CD4-positive, alpha-beta T cell treated with Interleukin-10 for 1 hour (primary cell): ENCODE measurements around the gene DCTD.

Experiments
- DNase-seq: peaks from one replicate; pipeline ENCODE4 v3.0.0-alpha.2; 2020

The DCTD gene

DNA sequence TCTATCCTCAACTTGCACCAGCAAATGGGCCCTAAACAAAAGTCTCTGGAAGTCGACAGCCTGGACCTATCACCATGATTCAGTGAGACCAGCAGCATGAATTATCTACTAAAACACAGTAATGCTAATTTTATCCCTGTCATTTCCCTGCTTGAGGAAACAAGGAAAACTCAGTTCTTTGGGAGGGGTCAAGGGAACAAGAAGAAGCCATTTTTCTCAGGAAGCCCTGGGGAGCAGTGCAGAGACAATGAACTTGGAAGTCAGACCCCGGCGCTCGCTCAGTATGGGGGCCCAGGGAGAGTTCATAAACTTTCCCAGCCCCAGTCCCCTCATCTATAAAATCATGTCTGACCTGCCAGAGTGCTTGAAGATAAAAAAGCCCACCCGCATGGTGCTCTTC, 50.4 kb downstream of the DCTD start:
- no peak for DNase-seq

DNA sequence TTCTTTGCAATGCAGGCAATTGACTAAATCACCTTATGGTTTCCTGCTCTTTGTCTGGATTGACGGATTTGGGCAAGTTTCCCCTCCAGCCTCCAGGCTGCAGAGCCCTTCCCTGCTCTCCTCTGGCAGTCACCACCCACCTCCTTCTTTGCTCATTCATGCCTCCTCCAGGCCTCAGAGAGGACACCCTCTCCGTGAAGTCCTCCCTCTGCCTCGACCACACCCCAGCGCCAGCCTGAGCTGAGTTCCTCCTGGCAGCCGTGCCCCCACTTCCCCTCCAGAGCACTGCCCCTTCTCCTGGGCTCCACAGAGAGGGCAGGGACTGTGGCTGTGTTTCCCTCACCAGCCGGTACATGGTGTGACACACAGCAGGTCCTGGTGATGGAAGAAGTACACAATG, 53.7 kb downstream of the DCTD start:
- no peak for DNase-seq

DNA sequence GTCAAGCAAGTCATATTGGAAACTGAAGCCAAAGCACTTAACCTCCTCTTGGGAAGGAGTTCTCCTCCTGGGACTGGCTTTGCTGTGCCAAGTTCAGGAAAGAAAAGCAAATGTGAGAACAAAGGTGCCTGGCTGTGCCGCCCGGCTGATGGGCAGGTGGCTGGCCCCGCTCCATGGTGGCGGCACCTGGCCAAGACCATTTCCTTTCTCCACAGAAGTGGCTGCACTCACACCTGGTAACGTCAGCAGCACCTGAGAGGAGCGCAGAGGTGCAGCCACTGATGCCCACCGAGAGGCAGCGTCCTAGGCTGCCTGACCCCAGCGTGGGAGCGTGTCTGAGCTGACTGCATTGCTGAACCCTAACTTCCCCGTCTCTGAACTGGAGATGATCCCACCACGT, 54.3 kb downstream of the DCTD start:
- DNase-seq: no peak

DNA sequence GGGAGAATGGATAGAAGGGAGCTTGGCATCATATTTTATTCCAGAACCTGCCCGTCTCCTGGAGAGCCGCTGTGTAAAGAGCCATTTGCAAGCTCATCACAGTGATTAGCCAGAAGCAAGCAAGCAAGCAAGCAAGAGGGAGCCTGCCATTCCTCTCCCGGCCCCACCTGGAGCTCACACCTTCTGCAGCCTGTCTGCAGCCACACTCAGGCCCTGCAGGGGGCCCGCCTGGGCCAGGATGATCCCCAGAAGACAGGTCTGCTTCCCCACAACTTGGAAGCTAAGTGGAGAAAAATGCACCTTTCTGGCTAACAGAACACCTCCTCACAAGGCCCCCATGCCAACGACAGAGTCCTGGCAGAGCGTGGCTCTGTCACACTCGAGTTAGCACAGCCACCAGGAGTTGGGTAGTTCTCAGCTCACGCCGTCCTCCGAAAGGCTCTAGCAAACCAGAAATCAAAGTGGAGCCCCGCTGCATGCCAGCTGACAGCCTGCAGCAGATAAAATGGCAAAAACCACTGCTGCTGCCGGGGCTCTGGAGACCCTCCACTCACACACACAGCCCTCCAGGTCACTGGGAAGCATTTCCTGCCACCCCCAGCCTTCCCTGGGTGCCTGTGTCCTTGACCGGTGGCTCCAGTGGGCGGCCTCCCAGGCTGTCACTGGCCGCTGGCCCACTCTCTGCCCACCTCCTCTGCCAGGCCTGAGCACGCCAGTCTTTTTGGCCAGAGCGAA, 54.9 kb downstream of the DCTD start:
- no peak for DNase-seq

DNA sequence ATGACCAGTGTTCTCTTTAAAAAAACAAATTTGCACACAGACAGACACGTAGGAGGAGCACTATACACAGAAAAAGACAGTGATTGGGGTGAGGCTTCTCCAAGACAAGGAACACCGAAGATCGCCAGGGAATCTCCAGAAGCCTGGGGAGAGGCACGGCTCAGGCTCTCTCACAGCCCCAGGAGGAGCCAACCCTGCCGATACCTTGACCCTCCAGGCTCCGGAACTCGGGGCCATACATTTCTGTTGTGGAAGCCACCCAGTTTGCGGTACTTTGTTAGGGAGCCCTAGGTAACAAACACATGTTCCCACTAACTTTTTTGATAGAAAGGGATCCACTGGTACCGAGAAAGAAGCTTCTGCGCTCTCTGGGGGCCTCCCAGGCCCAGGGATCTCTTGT, 55.8 kb downstream of the DCTD start:
- DNase-seq: no peak

DNA sequence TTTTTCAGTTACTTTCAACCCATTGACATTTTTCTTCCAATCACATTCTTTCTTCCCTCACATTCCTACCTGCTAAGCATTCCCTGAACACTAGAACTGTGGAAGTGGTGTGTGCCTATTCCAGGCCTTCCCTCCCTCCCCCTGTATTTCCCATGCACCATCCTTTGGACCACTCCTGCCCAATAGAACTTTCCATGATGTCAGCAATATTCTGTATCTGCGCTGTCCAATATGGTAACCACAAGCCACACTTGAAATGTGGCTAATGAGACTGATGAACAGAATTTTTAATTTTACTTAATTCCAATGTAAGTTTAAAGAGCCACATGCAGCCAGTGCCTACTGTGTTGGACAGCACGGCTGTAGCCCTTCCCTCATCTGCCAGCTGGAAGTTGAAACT, 57.5 kb downstream of the DCTD start:
- no peak for DNase-seq

DNA sequence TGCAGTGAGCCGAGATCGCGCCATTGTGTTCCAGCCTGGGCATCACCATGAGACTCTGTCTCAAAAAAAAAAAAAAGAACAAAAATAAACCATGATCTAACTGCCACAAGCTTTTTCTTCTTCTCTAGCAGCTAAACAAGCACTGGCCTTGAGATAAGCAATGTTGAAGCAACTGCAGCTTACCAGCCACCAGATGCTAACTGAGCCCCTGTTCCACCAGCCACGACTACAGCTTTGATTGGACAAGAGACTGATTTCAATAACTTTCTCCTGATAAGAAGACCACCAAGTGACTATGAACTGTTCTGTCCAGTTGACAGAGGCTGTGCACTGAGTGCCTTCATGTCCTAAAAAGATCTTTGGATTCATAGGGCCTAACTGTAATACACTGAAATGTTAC, 58.5 kb downstream of the DCTD start:
- DNase-seq: no peak

DNA sequence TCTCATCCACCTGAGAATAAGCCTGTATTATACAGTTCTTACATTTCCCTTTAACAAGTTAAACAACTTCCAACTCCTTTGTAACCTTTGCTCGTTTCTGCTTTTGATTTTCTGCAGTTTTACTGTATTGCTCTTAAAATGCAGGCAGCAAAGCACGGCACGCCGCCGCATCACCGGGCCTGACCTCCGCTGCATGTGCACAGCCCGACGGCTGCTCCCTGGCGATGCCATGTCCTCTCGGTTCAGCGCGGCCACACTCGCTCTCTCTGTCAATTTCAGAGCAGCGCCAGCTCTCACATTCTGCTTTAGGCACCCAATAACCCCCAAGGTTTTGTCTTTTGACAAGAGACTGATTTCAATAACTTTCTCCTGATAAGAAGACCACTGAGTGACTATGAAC, 60.3 kb downstream of the DCTD start:
- DNase-seq: no peak

DNA sequence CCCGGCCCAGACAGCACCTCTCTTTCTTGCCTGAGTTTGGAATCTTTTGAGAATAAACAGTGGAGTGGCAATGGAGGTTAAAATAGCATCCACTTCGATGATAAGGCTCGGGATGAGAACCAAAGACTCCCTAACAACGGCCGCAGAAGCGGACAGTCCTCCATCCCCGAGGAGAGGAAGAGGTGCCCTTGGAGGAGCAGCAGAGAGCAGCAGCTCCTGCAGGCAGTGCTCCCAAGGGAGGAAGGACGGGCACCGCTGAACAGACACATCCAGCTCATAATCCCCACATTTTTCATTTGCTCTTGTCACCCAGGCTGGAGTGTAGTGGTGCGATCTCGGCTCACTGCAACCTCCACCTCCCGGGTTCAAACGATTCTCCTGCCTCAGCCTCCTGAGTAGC, 61.3 kb downstream of the DCTD start:
- no peak for DNase-seq

DNA sequence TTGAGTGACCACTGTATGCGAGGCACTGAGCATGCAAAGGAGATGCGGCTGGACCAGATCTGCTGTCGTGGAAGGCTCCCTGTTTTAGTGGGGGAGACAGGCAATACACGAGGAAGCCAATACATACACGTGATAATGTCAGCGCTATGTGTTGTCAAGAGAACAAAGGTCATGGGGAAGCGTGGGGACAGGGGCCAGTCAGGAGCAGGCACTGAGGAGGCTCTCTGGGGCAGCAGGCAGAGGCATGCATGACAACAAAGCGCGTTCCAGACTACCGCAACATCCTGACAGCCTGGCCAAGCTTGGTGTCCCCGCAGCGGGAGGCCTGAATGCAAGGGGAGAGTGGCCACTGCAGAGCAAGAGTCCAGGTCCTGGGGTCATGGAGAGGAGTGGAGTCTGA, 61.9 kb downstream of the DCTD start:
- DNase-seq: no peak

DNA sequence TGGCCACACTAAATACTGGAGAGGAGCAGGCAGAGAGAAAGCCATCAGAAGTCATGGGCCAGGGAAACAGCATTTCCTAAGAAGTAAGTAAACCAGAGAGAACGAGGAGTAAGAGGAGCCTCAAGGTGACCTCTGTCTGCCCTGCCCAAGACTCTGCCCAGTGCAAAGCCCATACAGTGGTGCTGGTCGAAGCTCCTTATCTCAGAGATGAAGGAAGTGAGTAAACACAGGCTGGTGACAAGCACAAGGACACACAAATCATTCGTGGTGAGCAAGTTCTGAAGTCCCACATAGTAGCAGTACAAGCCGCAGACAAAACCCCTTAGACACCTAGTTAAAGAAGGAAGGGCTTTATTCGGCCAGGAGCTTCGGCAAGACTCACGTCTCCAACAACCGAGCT, 62.7 kb downstream of the DCTD start:
- DNase-seq: no peak

DNA sequence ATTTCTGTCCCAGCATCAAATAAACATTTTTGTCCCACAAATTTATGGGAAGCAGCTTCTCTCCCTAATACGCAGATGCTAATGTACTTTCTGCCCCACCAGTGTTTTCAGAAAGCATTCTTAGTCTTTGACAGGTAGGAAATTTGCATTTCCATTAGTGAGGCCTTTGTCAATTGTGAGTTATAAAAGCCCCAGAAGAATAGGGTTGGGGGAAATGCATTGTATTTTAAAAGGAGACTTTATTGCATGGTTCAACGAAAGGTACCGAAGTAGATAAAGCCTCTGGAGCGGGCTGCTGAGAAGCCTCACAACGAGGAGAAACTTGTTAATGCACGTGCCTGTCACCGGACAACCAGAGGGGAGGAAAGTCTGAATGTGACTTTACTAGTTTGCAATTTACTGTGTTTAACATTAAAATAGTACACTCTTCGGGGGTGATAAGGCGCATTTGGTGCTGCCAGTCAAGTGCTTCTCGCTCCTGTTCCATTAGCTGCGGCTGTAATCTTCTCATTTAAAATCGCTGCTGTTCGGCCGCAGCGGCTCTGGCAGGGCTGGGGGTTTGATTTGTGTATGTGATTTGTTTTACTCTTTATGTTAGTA, 63.4 kb downstream of the DCTD start:
- no peak for DNase-seq

DNA sequence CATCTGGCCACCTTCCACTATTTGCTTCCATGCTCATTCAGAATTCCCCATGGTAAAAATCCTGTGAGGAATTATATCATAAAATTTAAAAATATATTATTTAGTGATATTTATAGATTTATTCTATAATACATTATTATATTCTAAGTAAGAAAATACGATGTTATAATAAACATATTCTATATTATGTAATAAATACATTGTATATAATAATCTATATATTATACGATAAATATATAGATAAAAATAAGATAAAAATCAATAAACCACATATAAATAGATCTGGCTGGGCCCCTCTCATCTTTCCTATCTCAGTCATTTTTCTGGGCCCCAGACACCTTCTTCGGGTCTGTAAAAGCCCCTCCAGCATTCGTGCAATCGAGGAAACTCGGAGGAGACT, 68.5 kb downstream of the DCTD start:
- DNase-seq: no peak

DNA sequence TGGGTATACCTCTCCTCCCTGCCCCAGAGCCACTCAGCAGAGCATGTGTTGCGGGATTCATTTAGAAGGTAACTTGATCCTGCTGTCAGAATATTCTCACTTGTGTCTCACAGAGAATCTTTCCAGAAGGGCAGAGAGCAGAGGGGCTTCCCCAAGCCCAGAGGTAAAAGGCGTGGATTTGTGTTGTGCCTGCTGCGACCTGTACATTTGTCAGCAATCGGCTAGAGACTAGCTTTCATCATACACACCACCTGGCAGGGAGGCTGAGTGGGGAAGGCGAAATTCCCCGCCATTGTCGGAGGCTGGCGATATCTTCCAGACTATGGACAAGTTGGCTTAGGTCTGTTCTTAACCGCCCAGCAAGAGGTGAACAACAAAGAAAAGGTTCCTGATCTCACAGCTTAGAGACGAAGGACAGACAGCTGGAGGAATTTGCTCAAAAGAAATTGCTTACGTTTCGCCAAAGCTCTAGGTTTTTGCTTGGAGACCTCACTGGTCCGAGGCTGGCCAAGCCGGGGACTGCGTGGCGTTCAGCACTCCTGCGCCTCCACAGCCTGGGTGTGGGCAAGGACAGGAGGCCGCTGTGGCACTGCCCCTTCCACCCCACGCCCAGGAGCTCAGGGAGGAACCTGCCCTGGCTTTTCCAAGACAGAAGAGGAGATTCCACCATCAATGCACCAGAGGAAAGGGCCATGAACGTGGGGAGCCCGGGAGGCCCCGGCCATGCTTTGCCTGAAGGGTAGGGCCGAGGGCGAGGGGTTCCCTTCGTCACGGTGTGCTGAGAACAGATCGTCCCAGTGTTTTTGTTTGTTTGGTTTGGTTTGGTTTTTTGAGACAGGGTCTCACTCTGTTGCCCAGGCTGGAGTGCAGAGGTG, 69.4 kb downstream of the DCTD start:
- no peak for DNase-seq

DNA sequence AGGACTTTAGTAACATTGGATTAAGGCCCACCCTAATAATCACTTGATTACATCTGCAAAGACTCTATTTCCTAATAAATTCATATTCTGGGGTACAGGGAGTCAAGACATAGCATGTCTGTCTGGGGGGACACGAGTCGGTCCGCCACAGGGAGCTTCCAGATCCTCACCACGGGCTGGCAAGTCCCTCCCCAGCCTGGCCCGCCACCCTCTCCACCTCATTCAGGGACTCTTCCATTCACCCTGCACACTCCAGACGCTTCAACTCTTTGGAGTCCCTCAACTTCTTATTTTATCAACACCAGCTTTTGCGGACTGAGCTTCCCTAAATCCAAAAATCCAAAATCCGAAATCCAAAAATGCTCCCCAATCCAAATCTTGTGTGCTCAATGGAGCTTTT, 71.2 kb downstream of the DCTD start:
- DNase-seq: no peak

DNA sequence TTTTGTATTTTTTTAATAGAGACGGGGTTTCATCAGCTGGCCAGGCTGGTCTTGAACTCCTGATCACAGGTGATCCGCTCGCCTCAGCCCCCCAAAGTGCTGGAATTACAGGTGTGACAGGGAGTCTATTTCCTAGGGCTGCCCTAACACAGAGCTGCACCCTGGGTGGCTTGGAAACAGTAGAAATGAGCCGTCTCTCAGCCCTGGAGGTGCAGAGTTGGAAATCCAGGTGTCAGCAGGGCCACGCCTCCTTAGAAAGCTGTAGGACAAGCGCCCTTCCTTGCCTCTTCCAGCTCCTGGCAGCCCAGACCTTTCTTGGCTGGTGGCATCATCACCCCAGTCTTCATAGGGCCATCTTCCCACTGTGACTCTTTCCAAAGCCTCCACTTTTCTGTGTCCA, 71.6 kb downstream of the DCTD start:
- no peak for DNase-seq

DNA sequence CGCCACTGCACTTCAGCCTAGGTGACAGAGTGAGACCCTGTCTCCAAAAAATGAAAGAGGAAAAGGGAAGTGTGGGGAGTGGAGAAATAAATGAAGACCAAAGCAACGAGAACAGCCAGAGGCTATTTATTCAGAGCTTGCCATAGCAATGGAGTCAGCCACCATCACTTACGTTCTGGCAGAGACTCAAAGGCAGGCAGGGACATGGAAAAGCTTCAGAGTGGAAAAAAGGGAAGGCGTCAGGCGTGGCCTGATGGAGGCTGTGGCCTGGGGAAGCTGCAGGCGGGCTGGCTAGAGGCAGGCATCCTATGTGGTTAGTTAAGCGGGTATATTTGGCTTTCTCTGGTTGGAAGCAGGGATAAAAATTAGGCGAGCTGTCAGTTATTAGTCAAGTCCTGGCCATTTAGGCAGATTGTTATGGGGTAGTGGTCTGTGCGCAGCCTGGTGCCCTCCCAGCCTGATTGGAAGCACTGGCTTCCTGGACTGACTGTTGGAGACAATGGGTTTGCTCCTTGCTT, 73.3 kb downstream of the DCTD start:
- DNase-seq: no peak

DNA sequence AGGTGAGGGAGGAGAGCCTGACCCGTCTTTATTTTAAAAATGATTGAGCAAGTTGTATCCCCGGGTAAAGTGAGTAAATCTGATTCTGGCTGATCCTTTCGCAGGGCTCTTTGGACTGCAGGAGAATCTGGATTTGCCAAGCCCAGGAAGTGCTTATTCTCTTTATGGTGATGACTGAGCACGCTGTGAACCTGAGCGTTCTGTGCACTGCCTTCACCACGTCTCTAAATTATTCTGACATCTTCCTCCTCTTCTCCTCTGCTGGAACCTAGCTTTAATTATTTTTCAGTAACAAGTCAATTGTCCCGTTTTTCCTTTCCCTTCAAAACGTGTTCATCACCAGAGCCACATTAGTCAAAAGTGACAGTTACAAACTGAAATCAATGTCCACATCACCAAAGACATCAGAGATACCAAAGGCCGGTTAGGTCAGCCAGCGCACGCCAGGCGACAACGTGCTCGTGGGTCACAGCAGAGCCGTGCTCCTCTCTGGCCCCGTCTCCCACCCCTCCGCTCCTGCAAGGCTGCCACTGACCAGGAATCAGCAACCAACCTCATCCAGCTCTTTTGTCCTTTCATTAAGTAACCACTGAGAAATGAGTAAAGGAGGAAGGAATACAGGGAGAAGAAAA, 74.3 kb downstream of the DCTD start:
- DNase-seq: no peak

DNA sequence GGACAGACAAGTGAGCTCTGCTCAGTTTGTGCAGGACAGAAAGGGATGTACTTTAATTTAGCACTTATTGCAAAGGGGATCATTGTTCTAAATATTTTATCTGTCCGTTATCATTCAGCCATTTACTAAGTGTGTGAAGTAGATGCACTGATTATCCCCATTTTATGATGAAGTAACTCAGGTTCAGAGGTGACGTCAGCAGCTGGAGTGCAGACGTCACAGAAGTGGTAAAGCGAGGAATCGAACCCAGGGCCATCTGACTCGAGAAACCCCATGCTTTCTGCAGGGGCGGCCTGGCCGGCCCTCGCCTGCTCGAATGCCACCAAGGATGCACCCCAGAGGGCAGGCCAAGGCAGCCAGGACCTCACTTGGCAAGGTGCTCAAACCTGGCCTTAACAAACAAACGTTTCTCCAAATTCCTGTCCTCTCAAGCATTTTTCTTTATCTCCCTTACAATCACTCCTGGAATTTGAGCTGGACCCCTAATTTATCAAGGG, 75.0 kb downstream of the DCTD start:
- DNase-seq: no peak

DNA sequence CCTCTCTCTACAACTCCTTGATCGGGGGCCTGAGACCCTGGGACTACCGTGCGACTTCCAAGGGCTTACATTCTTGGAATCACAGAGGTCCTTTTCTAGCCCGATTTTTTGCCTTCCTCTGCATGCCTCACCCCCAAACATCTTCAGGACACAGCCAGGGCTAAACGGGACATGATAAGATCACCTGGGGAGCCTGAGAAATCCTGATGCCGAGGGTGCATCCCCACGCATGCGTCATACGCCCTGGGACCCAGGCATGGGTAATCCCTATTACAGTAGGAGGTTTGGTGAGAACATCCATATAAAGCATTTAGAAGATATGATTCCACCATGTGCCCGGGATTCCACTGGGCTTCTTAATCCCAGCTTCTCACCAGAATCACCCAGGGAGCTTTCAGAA, 77.1 kb downstream of the DCTD start:
- DNase-seq: no peak
